ENCODE results near the gene PDZD8. TPM values are rescaled to one million over a fixed set of nuclear protein-coding genes. Genes with fewer than 3 reads are reported as not detected.

The PDZD8 gene
- total RNA-seq, 1 experiment from 2014 or later = 15.2 TPM

DNA sequence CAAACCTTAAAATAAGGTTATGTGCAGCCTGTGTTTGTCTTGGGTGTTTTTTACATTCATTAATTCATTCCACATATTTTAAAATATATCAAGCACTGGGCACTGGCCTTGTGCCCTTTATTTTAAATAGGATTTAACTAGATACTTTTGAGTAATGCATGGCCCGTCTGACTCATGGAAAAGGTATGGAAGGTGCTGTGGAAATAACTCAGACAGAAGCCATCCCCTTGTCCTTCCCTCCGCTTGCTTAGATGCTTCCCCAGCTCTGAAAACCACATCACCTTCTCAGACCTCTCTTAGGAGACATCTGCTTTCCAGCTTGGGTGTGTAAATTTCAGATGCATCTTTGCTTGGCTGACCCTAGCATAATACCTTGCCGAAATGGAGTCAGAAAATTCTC lies 103.8 kb downstream of the PDZD8 start:
- DNase-seq = no peak
- no peak overlapping the region for H3K4me3 ChIP-seq (ENCODE audit: insufficient read depth, low read depth, low read length)
- H3K36me3 ChIP-seq (replicated peaks; ENCODE audit: control insufficient read depth, insufficient read depth, low read length) = no peaks in the 10 kb centered on the region
- H3K27me3 ChIP-seq (ENCODE audit: control insufficient read depth, insufficient read depth, low read length) = no peaks in the 10 kb centered on the region

GRCh38 chr10:117268907-117269306 lies 106.3 kb downstream of the PDZD8 start:
- Histone ChIP-seq H3K36me3 (replicated peaks; ENCODE audit: control insufficient read depth, insufficient read depth, low read length) (no peaks in the 10 kb centered on the region), H3K4me3 (ENCODE audit: insufficient read depth, low read depth, low read length) (no peak overlapping the region), H3K27me3 (ENCODE audit: control insufficient read depth, insufficient read depth, low read length) (no peaks in the 10 kb centered on the region)
- no peak for DNase-seq

GRCh38 chr10:117268258-117268657 lies 107.0 kb downstream of the PDZD8 start:
- no peak for DNase-seq
- H3K4me3 ChIP-seq (ENCODE audit: insufficient read depth, low read depth, low read length) = no peak overlapping the region
- no peaks in the 10 kb centered on the region for H3K36me3 ChIP-seq (replicated peaks; ENCODE audit: control insufficient read depth, insufficient read depth, low read length)
- H3K27me3 ChIP-seq (ENCODE audit: control insufficient read depth, insufficient read depth, low read length) = no peaks in the 10 kb centered on the region

- no peaks in the 10 kb centered on the region for H3K36me3 ChIP-seq (replicated peaks; ENCODE audit: control insufficient read depth, insufficient read depth, low read length)
- no peaks in the 10 kb centered on the region for H3K27me3 ChIP-seq (ENCODE audit: control insufficient read depth, insufficient read depth, low read length)
- no peak overlapping the region for H3K4me3 ChIP-seq (ENCODE audit: insufficient read depth, low read depth, low read length)
- DNase-seq = no peak
Measured at GRCh38 chr10:117266812-117267211, 108.4 kb downstream of the PDZD8 start.

- Histone ChIP-seq H3K27me3 (ENCODE audit: control insufficient read depth, insufficient read depth, low read length) (no peaks in the 10 kb centered on the region), H3K36me3 (replicated peaks; ENCODE audit: control insufficient read depth, insufficient read depth, low read length) (no peaks in the 10 kb centered on the region), H3K4me3 (ENCODE audit: insufficient read depth, low read depth, low read length) (no peak overlapping the region)
- DNase-seq = no peak
Measured at GRCh38 chr10:117266400-117266799, 108.8 kb downstream of the PDZD8 start.

DNA sequence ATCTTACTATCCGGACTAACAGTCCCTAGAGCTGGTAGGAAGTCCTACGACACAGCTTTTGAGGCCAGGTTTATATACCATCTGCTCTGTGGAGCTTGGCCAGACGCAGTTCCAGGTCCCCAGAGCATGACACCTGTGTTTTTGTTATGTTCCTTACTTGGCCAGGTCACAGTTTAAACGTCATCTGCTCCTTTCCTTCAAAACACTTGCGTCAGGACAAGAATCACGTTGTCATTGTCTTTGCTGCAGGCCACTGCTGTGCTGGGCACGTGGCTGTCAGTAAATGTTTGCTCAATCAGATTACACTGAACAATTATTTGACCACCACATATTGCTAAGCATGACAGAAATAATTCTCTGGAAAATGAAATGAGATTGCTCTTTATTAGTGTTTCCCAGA lies 110.5 kb downstream of the PDZD8 start:
- DNase-seq = no peak

DNA sequence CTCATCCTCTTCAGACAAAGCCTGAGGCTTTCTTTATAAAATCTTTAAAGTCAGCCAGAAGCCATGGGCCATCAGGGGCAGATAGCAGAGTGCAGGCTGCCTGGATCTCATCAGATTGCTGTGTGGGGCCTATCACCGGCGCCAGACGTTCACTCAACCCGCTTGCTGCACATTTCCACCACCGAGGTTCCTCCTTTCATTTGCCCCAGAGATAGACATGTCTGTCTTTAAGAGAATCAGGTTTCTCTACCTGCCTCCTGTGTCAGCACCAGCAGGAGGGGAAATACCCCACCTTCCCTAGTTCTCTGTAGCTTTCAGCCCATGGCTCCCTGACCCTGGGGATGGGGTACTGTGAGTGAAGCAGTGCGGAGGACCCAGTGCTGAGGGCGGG lies 112.3 kb downstream of the PDZD8 start:
- DNase-seq = no peak
- Histone ChIP-seq H3K4me3 (ENCODE audit: insufficient read depth, low read depth, low read length) (no peak overlapping the region), H3K36me3 (replicated peaks; ENCODE audit: control insufficient read depth, insufficient read depth, low read length) (no peaks in the 10 kb centered on the region), H3K27me3 (ENCODE audit: control insufficient read depth, insufficient read depth, low read length) (no peaks in the 10 kb centered on the region)

More for the DNA sequence above, 110.5 kb downstream of the PDZD8 start:
- no peaks in the 10 kb centered on the region for H3K36me3 ChIP-seq (replicated peaks; ENCODE audit: control insufficient read depth, insufficient read depth, low read length)
- no peak overlapping the region for H3K4me3 ChIP-seq (ENCODE audit: insufficient read depth, low read depth, low read length)
- H3K27me3 ChIP-seq (ENCODE audit: control insufficient read depth, insufficient read depth, low read length) = no peaks in the 10 kb centered on the region

DNA sequence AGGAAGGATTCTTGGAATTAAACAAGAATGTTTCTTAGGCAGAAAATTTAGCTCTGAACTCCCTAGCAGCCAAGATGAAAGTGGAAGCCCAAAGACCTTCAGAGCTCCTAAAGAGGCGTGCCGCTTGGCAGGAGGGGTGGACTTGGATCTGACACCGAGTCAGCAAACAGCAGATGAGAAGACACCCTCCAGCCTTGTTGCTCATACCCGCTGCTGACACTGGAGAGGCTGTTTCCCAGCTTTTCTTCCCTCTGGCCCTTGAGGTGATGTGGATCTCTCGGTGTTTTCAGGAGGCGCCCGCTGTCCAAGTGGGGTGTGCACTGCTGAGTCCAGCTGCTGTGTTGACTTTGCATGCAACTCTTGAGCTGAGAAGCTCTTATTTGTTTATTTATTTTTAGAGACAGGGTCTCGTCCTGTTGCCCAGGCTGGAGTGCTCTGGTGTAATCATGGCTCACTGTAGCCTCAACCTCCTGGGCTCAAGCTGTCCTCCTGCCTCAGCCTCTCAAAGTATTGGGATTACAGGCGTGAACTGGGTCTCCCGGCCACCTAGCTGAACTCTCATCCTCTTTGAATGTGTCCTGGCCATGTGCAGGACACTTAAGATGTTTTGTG lies 112.8 kb downstream of the PDZD8 start:
- Histone ChIP-seq H3K27me3 (ENCODE audit: control insufficient read depth, insufficient read depth, low read length) (no peaks in the 10 kb centered on the region), H3K4me3 (ENCODE audit: insufficient read depth, low read depth, low read length) (no peak overlapping the region), H3K36me3 (replicated peaks; ENCODE audit: control insufficient read depth, insufficient read depth, low read length) (no peaks in the 10 kb centered on the region)
- no peak for DNase-seq

- H3K27me3 ChIP-seq (ENCODE audit: control insufficient read depth, insufficient read depth, low read length) = no peaks in the 10 kb centered on the region
- H3K36me3 ChIP-seq (replicated peaks; ENCODE audit: control insufficient read depth, insufficient read depth, low read length) = no peaks in the 10 kb centered on the region
- H3K4me3 ChIP-seq (ENCODE audit: insufficient read depth, low read depth, low read length) = no peak overlapping the region
- DNase-seq = no peak
Measured at GRCh38 chr10:117261501-117261900, 113.7 kb downstream of the PDZD8 start.

DNA sequence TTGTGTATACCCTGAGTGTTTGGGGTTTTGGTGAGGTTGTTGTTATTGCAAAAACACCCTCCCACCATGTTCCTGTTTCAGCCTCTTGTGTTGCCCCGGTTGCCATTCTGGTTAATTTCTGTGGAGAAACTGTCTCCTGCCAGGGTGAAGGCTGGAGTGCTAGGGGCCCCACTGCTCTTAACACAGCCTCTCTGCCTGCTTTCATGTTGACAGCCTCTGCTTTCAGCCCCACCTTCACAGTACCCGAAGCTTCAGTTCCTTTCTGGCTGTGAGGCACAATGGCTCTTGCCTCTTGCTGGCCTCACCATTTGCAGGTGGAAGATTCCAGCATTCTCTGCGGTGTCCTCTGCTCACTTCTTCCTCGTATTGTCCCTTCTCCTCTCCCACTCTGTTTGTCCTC lies 115.2 kb downstream of the PDZD8 start:
- Histone ChIP-seq H3K27me3 (ENCODE audit: control insufficient read depth, insufficient read depth, low read length) (no peaks in the 10 kb centered on the region), H3K4me3 (ENCODE audit: insufficient read depth, low read depth, low read length) (no peak overlapping the region), H3K36me3 (replicated peaks; ENCODE audit: control insufficient read depth, insufficient read depth, low read length) (no peaks in the 10 kb centered on the region)
- DNase-seq = peak; percentile 67

GRCh38 chr10:117259279-117259678 lies 116.0 kb downstream of the PDZD8 start:
- DNase-seq = no peak
- Histone ChIP-seq H3K36me3 (replicated peaks; ENCODE audit: control insufficient read depth, insufficient read depth, low read length) (no peaks in the 10 kb centered on the region), H3K27me3 (ENCODE audit: control insufficient read depth, insufficient read depth, low read length) (no peaks in the 10 kb centered on the region), H3K4me3 (ENCODE audit: insufficient read depth, low read depth, low read length) (no peak overlapping the region)

GRCh38 chr10:117257721-117258120 lies 117.5 kb downstream of the PDZD8 start:
- Histone ChIP-seq H3K4me3 (ENCODE audit: insufficient read depth, low read depth, low read length) (no peak overlapping the region), H3K36me3 (replicated peaks; ENCODE audit: control insufficient read depth, insufficient read depth, low read length) (no peaks in the 10 kb centered on the region), H3K27me3 (ENCODE audit: control insufficient read depth, insufficient read depth, low read length) (no peaks in the 10 kb centered on the region)
- DNase-seq = no peak

DNA sequence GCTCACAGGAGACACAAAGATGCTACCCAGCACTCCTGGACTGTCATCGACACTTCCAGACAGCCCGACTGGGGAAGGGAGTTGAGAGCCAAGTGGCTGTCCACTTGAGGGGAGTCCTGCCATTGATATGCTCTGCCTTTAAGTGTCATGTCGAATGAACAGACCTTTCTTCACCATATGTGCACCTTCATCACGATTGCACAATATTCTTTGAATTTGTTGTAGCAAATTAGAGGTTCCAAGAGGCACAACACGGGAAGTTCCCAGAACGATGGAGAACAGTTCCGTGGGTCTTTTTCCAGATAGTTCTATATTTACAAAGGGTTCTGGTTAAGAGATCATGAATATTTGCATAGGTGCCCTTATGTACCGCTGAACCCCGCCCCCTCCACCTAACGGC lies 118.3 kb downstream of the PDZD8 start:
- no peak for DNase-seq
- Histone ChIP-seq H3K27me3 (ENCODE audit: control insufficient read depth, insufficient read depth, low read length) (no peaks in the 10 kb centered on the region), H3K4me3 (ENCODE audit: insufficient read depth, low read depth, low read length) (no peak overlapping the region), H3K36me3 (replicated peaks; ENCODE audit: control insufficient read depth, insufficient read depth, low read length) (no peaks in the 10 kb centered on the region)

DNA sequence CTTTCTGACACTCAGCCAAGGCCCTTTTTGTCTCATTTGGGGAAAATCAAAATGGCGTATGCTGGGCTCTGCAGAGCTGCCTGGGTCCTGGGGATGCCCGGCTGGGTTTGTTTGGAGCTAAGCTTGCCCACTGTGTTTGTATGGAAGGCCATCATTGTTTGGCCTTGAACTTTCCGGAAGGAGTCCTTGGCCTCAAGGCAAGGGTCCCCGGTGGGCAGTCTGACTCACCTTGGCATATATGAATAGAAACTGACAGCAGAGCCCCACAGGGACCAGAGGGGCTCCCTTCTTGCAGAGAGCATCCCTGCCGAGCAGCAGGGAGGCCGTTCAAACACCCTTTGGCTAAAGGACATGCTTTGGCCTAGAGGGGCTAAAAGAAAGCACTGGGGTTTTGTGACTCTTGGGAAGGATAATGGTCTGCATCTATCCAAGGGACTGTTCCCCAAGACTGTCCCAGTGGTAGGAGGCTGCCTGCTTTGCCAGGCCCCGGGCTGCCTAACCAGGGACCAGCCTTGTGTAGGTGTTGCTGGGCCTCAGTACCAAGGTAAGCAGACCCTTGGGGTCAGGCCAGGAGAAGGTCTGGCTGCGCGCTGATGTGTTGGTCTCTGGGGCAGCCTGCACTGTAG lies 119.3 kb downstream of the PDZD8 start:
- Histone ChIP-seq H3K36me3 (replicated peaks; ENCODE audit: control insufficient read depth, insufficient read depth, low read length) (no peaks in the 10 kb centered on the region), H3K27me3 (ENCODE audit: control insufficient read depth, insufficient read depth, low read length) (no peaks in the 10 kb centered on the region), H3K4me3 (ENCODE audit: insufficient read depth, low read depth, low read length) (no peak overlapping the region)
- no peak for DNase-seq

GRCh38 chr10:117254774-117255735 lies 120.2 kb downstream of the PDZD8 start:
- no peak overlapping the region for H3K4me3 ChIP-seq (ENCODE audit: insufficient read depth, low read depth, low read length)
- no peak for DNase-seq
- H3K36me3 ChIP-seq (replicated peaks; ENCODE audit: control insufficient read depth, insufficient read depth, low read length) = no peaks in the 10 kb centered on the region
- H3K27me3 ChIP-seq (ENCODE audit: control insufficient read depth, insufficient read depth, low read length) = no peaks in the 10 kb centered on the region

Data from H7 (cell line).